ENCODE data around the gene PAX2. TPM values are rescaled to one million over a fixed set of nuclear protein-coding genes. Genes with fewer than 3 reads are reported as not detected.

PAX2 gene
- total RNA-seq, 1 experiment from 2014 or later, result not detected

GRCh38 chr10:100819424-100819823, 74.0 kb downstream of the PAX2 start:
- no peak overlapping the region for H3K18ac ChIP-seq (ENCODE audit: insufficient read length, low read depth, low read length)
- H3K14ac ChIP-seq (ENCODE audit: insufficient read depth, low read length), result no peak overlapping the region
- H3K9me3 ChIP-seq (ENCODE audit: control insufficient read depth, low read depth, low read length), result no peaks in the 10 kb centered on the region
- no peaks in the 10 kb centered on the region for H3K23me2 ChIP-seq (ENCODE audit: insufficient read length, low read depth, low read length, poor library complexity, severe bottlenecking)
- Mint-ChIP-seq H3K4me3 (no peak overlapping the region), H3K36me3 (ENCODE audit: insufficient read depth in 1 of 3, low read depth in 3 of 3) (no peaks in the 10 kb centered on the region), H3K27me3 (ENCODE audit: low read depth) (peaks cover 94% of the 10 kb centered on the region), H3K4me1 (peaks cover 14 to 23% of the 10 kb centered on the region in 2 experiments), H3K27ac (no peak overlapping the region), H3K9me3 (no peaks in the 10 kb centered on the region; a peak in 2 of 5 replicates)
- H3K4ac ChIP-seq (ENCODE audit: low read depth, low read length), result no peak overlapping the region
- WGBS (ENCODE audit: extremely low coverage, insufficient read length, low lambda C conversion rate), result no CpG with 5 or more reads among the region's 6 CpGs
- H3K56ac ChIP-seq (ENCODE audit: insufficient read length, low read depth, low read length), result no peak overlapping the region
- H3K27ac ChIP-seq (ENCODE audit: insufficient read length, low read depth, low read length), result no peak overlapping the region
- DNase-seq, result no peak
- no peak overlapping the region for H3K9ac ChIP-seq (ENCODE audit: extremely low read depth, insufficient read length, low read length)
- H3K79me2 ChIP-seq (ENCODE audit: insufficient read depth, low read length), result no peaks in the 10 kb centered on the region
- 0 out of 2 replicates have a peak, but pooled peaks cover 2% of the 10 kb centered on the region for H3K4me1 ChIP-seq (ENCODE audit: insufficient read depth, low read length)
- H4K5ac ChIP-seq (ENCODE audit: insufficient read length, low read depth, low read length), result no peak overlapping the region
- H2BK15ac ChIP-seq (ENCODE audit: low read depth, low read length), result no peak overlapping the region
- no peak overlapping the region for H2BK12ac ChIP-seq (ENCODE audit: insufficient read length, low read depth, low read length)
- no peak overlapping the region for H2BK20ac ChIP-seq (ENCODE audit: low read depth, low read length, poor library complexity, severe bottlenecking)
- H4K91ac ChIP-seq (ENCODE audit: insufficient read length, low read depth, low read length), result no peak overlapping the region
- peaks cover 34% of the 10 kb centered on the region; the same call in 1 of the 2 replicates for H3K27me3 ChIP-seq (ENCODE audit: insufficient read depth, low read length)
- no peak overlapping the region for H3K4me2 ChIP-seq (ENCODE audit: insufficient read depth, insufficient read length, low read length)
- no peak overlapping the region for H2BK120ac ChIP-seq (ENCODE audit: low read depth, low read length, poor library complexity, severe bottlenecking)
- H2BK5ac ChIP-seq (ENCODE audit: insufficient read length, low read length), result no peak overlapping the region
- no peak for TF ChIP-seq CTCF (conservative IDR thresholded peaks at IDR 0.05)
- H4K8ac ChIP-seq (replicated peaks; ENCODE audit: insufficient read length, low read depth, low read length), result no peak overlapping the region
- H3K23ac ChIP-seq (ENCODE audit: insufficient read length, low read depth, low read length), result no peak overlapping the region
- no peaks in the 10 kb centered on the region for H4K20me1 ChIP-seq (ENCODE audit: control insufficient read depth, insufficient read depth, insufficient read length)
- H3K79me1 ChIP-seq (ENCODE audit: insufficient read depth, low read depth, low read length, poor library complexity, severe bottlenecking), result no peaks in the 10 kb centered on the region
- H2AK5ac ChIP-seq (ENCODE audit: insufficient read length, low read length), result no peak overlapping the region
- no peak overlapping the region for H2AFZ ChIP-seq (ENCODE audit: low read length)
- no peak overlapping the region for H3T11ph ChIP-seq (ENCODE audit: low read length)
